ENCODE data around the gene LRP1B. TPM values are rescaled to one million over a fixed set of nuclear protein-coding genes. Genes with fewer than 3 reads are reported as not detected.

LRP1B gene
- total and polyA plus RNA-seq, 5 donors from 2014 or later, result not detected

- H3K4me1 Mint-ChIP-seq, result no peaks in the 10 kb centered on the region
- Histone ChIP-seq H3K27ac (ENCODE audit: insufficient read depth, low read length, poor library complexity, severe bottlenecking) (no peak overlapping the region), H3K36me3 (ENCODE audit: control insufficient read depth, insufficient read depth, low read length) (no peaks in the 10 kb centered on the region), H3K4me1 (ENCODE audit: control insufficient read depth, insufficient read depth, low read length, poor library complexity, severe bottlenecking) (no peaks in the 10 kb centered on the region), H3K9me3 (ENCODE audit: control insufficient read depth in 2 of 2, low read length in 2 of 2) (peaks cover 4 to 6% of the 10 kb centered on the region in 2 experiments), H3K27me3 (ENCODE audit: control insufficient read depth, insufficient read depth, low read length) (no peaks in the 10 kb centered on the region), H3K4me3 (ENCODE audit: low read depth, low read length) (no peak overlapping the region)
- no peak overlapping the region for H3K4me3 Mint-ChIP-seq
- no peak overlapping the region for H3K27ac Mint-ChIP-seq
- H3K27me3 Mint-ChIP-seq, result no peaks in the 10 kb centered on the region
- peaks cover 0 to 19% (median 7%) of the 10 kb centered on the region in 7 donors for H3K9me3 Mint-ChIP-seq
- no peaks in the 10 kb centered on the region for H3K36me3 Mint-ChIP-seq
- ATAC-seq (ENCODE audit: low read depth in 2 of 2) (no peak), DNase-seq (no peak)
Observed at GRCh38 chr2:140791802-140792201, 1339.0 kb downstream of the LRP1B start.

GRCh38 chr2:140786585-140786984 is 1344.2 kb downstream of the LRP1B start:
- Mint-ChIP-seq H3K27ac (no peak overlapping the region), H3K4me1 (no peaks in the 10 kb centered on the region), H3K27me3 (no peaks in the 10 kb centered on the region), H3K4me3 (no peak overlapping the region), H3K36me3 (no peaks in the 10 kb centered on the region), H3K9me3 (peaks cover 2 to 19% (median 9%) of the 10 kb centered on the region in 7 donors)
- peaks cover 2 to 6% of the 10 kb centered on the region in 2 experiments for H3K9me3 ChIP-seq (ENCODE audit: control insufficient read depth in 2 of 2, low read length in 2 of 2)
- H3K4me3 ChIP-seq (ENCODE audit: low read depth, low read length), result no peak overlapping the region
- ATAC-seq (ENCODE audit: low read depth in 2 of 2), result no peak
- no peaks in the 10 kb centered on the region for H3K36me3 ChIP-seq (ENCODE audit: control insufficient read depth, insufficient read depth, low read length)
- no peak overlapping the region for H3K27ac ChIP-seq (ENCODE audit: insufficient read depth, low read length, poor library complexity, severe bottlenecking)
- no peaks in the 10 kb centered on the region for H3K27me3 ChIP-seq (ENCODE audit: control insufficient read depth, insufficient read depth, low read length)
- H3K4me1 ChIP-seq (ENCODE audit: control insufficient read depth, insufficient read depth, low read length, poor library complexity, severe bottlenecking), result no peaks in the 10 kb centered on the region
- no peak for DNase-seq

DNA sequence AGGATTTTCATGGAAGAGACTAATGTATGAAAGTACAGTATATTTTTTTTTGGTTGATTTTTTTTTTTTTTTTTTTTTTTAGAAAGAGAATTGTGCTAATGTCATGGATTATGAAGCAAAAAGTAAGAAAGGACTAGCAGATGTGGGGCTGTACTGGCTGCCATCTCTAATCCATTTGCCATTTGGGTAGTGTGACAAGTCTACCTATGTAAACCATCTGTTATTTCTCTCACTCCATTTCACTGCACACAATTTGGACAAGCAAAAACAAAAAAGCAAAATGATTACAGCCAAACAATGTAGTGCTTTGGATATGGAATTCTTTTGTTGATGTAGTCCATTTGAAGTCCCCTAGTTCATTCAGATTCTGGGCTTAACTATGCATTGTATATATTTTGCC is 1355.4 kb downstream of the LRP1B start:
- no peak overlapping the region for H3K4me3 Mint-ChIP-seq
- Histone ChIP-seq H3K36me3 (ENCODE audit: control insufficient read depth, insufficient read depth, low read length) (no peaks in the 10 kb centered on the region), H3K9me3 (ENCODE audit: control insufficient read depth in 2 of 2, low read length in 2 of 2) (peaks cover 3 to 5% of the 10 kb centered on the region in 2 experiments), H3K4me3 (ENCODE audit: low read depth, low read length) (no peak overlapping the region), H3K4me1 (ENCODE audit: control insufficient read depth, insufficient read depth, low read length, poor library complexity, severe bottlenecking) (no peaks in the 10 kb centered on the region), H3K27me3 (ENCODE audit: control insufficient read depth, insufficient read depth, low read length) (no peaks in the 10 kb centered on the region), H3K27ac (ENCODE audit: insufficient read depth, low read length, poor library complexity, severe bottlenecking) (no peak overlapping the region)
- ATAC-seq (ENCODE audit: low read depth in 2 of 2) (no peak), DNase-seq (no peak)
- H3K9me3 Mint-ChIP-seq, result peaks cover 0 to 9% (median 2%) of the 10 kb centered on the region in 7 donors
- no peaks in the 10 kb centered on the region for H3K36me3 Mint-ChIP-seq
- H3K4me1 Mint-ChIP-seq, result no peaks in the 10 kb centered on the region
- H3K27ac Mint-ChIP-seq, result no peak overlapping the region
- H3K27me3 Mint-ChIP-seq, result no peaks in the 10 kb centered on the region

DNA sequence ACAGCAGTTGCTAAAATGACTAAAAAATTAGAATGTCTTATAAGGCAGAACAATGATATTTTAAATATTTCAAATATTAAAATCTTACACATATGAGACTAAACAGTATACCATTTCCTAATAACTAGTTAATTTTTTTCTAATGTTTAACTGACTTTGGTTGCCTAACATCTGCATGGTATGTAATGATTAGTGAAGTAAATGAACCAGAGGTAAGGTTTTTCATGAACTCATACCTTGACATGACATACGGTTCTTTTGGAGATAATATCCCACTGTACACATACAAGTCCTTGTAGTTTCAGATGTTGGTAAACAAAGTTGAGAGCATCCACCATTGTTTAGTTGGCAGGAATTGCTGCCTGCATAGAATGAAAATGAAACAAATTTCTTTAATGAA is 1360.2 kb downstream of the LRP1B start:
- ATAC-seq (ENCODE audit: low read depth in 2 of 2) (no peak), DNase-seq (no peak)
- Mint-ChIP-seq H3K27me3 (no peaks in the 10 kb centered on the region), H3K4me3 (no peak overlapping the region), H3K36me3 (no peaks in the 10 kb centered on the region), H3K27ac (no peak overlapping the region), H3K4me1 (no peaks in the 10 kb centered on the region), H3K9me3 (peaks cover 0 to 10% (median 0%) of the 10 kb centered on the region in 7 donors)
- H3K27ac ChIP-seq (ENCODE audit: insufficient read depth, low read length, poor library complexity, severe bottlenecking), result no peak overlapping the region
- no peak overlapping the region for H3K4me3 ChIP-seq (ENCODE audit: low read depth, low read length)
- H3K36me3 ChIP-seq (ENCODE audit: control insufficient read depth, insufficient read depth, low read length), result no peaks in the 10 kb centered on the region
- H3K27me3 ChIP-seq (ENCODE audit: control insufficient read depth, insufficient read depth, low read length), result no peaks in the 10 kb centered on the region
- peaks cover 0 to 5% of the 10 kb centered on the region in 2 experiments for H3K9me3 ChIP-seq (ENCODE audit: control insufficient read depth in 2 of 2, low read length in 2 of 2)
- no peaks in the 10 kb centered on the region for H3K4me1 ChIP-seq (ENCODE audit: control insufficient read depth, insufficient read depth, low read length, poor library complexity, severe bottlenecking)

- Mint-ChIP-seq H3K27me3 (no peaks in the 10 kb centered on the region), H3K9me3 (peaks cover 0 to 24% (median 3%) of the 10 kb centered on the region in 7 donors), H3K27ac (no peak overlapping the region), H3K4me3 (no peak overlapping the region), H3K36me3 (no peaks in the 10 kb centered on the region), H3K4me1 (no peaks in the 10 kb centered on the region)
- Histone ChIP-seq H3K9me3 (ENCODE audit: control insufficient read depth in 2 of 2, low read length in 2 of 2) (peaks cover 0 to 3% of the 10 kb centered on the region in 2 experiments), H3K36me3 (ENCODE audit: control insufficient read depth, insufficient read depth, low read length) (no peaks in the 10 kb centered on the region), H3K4me3 (ENCODE audit: low read depth, low read length) (no peak overlapping the region), H3K27ac (ENCODE audit: insufficient read depth, low read length, poor library complexity, severe bottlenecking) (no peak overlapping the region), H3K4me1 (ENCODE audit: control insufficient read depth, insufficient read depth, low read length, poor library complexity, severe bottlenecking) (no peaks in the 10 kb centered on the region), H3K27me3 (ENCODE audit: control insufficient read depth, insufficient read depth, low read length) (no peaks in the 10 kb centered on the region)
- ATAC-seq (ENCODE audit: low read depth in 2 of 2), result no peak
- no peak for DNase-seq
Observed at GRCh38 chr2:140761807-140762206, 1369.0 kb downstream of the LRP1B start.

- Mint-ChIP-seq H3K27me3 (no peaks in the 10 kb centered on the region), H3K9me3 (peaks cover 0 to 22% (median 6%) of the 10 kb centered on the region in 7 donors), H3K4me1 (no peaks in the 10 kb centered on the region), H3K36me3 (no peaks in the 10 kb centered on the region), H3K4me3 (no peak overlapping the region), H3K27ac (no peak overlapping the region)
- Histone ChIP-seq H3K27me3 (ENCODE audit: control insufficient read depth, insufficient read depth, low read length) (no peaks in the 10 kb centered on the region), H3K4me3 (ENCODE audit: low read depth, low read length) (no peak overlapping the region), H3K4me1 (ENCODE audit: control insufficient read depth, insufficient read depth, low read length, poor library complexity, severe bottlenecking) (no peaks in the 10 kb centered on the region), H3K27ac (ENCODE audit: insufficient read depth, low read length, poor library complexity, severe bottlenecking) (no peak overlapping the region), H3K9me3 (ENCODE audit: control insufficient read depth in 2 of 2, low read length in 2 of 2) (peaks cover 0 to 3% of the 10 kb centered on the region in 2 experiments), H3K36me3 (ENCODE audit: control insufficient read depth, insufficient read depth, low read length) (no peaks in the 10 kb centered on the region)
- DNase-seq, result no peak
- ATAC-seq (ENCODE audit: low read depth in 2 of 2), result no peak
Observed at GRCh38 chr2:140759426-140760156, 1371.2 kb downstream of the LRP1B start.

DNA sequence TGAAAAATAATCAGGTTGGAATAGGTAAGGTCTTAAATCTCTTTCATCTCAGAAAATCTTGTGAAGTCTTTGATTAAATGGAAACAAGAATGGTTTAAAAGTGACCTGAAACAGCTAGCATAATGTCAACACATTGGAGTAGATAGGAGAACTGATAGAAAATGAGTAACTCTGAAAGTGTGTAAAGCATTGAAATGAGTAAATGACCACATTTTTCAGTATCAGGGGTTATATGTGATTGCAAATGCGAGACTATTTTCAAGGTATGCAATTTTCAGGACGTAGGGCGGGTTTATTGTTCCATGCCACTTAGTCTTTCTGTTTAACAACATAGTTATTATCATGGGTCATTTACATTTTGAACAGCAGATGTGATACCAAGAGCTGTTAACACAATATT is 1383.2 kb downstream of the LRP1B start:
- no peak overlapping the region for H3K4me3 ChIP-seq (ENCODE audit: low read depth, low read length)
- Mint-ChIP-seq H3K4me1 (no peaks in the 10 kb centered on the region), H3K27me3 (no peaks in the 10 kb centered on the region), H3K27ac (no peak overlapping the region), H3K4me3 (no peak overlapping the region), H3K9me3 (peaks cover 0 to 14% (median 3%) of the 10 kb centered on the region in 7 donors), H3K36me3 (no peaks in the 10 kb centered on the region)
- H3K27ac ChIP-seq (ENCODE audit: insufficient read depth, low read length, poor library complexity, severe bottlenecking), result no peak overlapping the region
- ATAC-seq (ENCODE audit: low read depth in 2 of 2), result no peak
- no peaks in the 10 kb centered on the region for H3K36me3 ChIP-seq (ENCODE audit: control insufficient read depth, insufficient read depth, low read length)
- H3K9me3 ChIP-seq (ENCODE audit: control insufficient read depth in 2 of 2, low read length in 2 of 2), result peaks cover 0 to 5% of the 10 kb centered on the region in 2 experiments
- no peaks in the 10 kb centered on the region for H3K4me1 ChIP-seq (ENCODE audit: control insufficient read depth, insufficient read depth, low read length, poor library complexity, severe bottlenecking)
- no peaks in the 10 kb centered on the region for H3K27me3 ChIP-seq (ENCODE audit: control insufficient read depth, insufficient read depth, low read length)
- no peak for DNase-seq

DNA sequence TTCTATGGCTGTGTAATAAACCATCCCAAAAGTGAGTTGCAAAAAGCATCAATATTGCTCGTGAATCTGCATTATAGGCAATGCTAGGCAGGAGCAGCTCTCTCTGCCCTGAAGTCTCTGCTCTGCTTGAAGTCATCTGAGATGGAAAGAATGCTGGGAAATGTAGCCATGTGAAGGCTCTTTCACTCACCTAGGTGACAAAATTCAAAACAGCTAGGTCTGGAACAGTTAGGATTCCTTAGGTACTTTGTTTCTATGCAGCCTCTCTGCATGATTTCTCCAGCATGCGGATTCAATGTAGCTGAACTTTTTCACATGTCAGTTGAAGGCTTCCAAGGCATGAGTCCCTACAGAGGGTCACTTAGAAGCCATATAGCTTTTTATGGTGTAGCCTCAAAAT is 1383.7 kb downstream of the LRP1B start:
- no peak for ATAC-seq (ENCODE audit: low read depth in 2 of 2)
- Histone ChIP-seq H3K4me3 (ENCODE audit: low read depth, low read length) (no peak overlapping the region), H3K27me3 (ENCODE audit: control insufficient read depth, insufficient read depth, low read length) (no peaks in the 10 kb centered on the region), H3K36me3 (ENCODE audit: control insufficient read depth, insufficient read depth, low read length) (no peaks in the 10 kb centered on the region), H3K27ac (ENCODE audit: insufficient read depth, low read length, poor library complexity, severe bottlenecking) (no peak overlapping the region), H3K4me1 (ENCODE audit: control insufficient read depth, insufficient read depth, low read length, poor library complexity, severe bottlenecking) (no peaks in the 10 kb centered on the region), H3K9me3 (ENCODE audit: control insufficient read depth in 2 of 2, low read length in 2 of 2) (peaks cover 0 to 5% of the 10 kb centered on the region in 2 experiments)
- Mint-ChIP-seq H3K27me3 (no peaks in the 10 kb centered on the region), H3K27ac (no peak overlapping the region), H3K4me3 (no peak overlapping the region), H3K9me3 (peaks cover 0 to 14% (median 2%) of the 10 kb centered on the region in 7 donors), H3K36me3 (no peaks in the 10 kb centered on the region), H3K4me1 (no peaks in the 10 kb centered on the region)
- no peak for DNase-seq

All from CD4-positive, CD25-positive, alpha-beta regulatory T cell (primary cell).